Measurements from ENCODE around the gene XRCC3.

DNA sequence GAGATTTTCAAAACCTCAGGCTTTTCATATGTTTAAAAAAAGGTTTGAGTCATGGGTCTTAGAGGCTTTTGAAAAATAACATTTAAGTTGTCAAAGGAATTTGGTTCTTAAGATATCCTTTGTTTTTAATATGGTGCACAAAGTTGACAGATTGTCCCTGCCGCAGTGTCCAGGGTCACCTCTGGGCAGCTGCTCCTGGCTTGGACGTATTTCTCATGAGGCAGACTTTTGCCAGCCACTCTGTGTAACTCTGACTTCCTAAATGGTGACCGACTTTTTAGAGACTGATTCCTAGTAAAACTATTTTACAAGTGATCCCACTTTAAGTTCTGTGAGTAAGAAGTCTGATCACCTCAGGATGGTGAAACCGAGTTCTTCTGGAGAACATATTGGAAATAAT is 27.5 kb downstream of the XRCC3 start:
- TF ChIP-seq TAF1 (conservative IDR thresholded peaks at IDR 0.05), result no peak
- TF ChIP-seq, protein P1, sequence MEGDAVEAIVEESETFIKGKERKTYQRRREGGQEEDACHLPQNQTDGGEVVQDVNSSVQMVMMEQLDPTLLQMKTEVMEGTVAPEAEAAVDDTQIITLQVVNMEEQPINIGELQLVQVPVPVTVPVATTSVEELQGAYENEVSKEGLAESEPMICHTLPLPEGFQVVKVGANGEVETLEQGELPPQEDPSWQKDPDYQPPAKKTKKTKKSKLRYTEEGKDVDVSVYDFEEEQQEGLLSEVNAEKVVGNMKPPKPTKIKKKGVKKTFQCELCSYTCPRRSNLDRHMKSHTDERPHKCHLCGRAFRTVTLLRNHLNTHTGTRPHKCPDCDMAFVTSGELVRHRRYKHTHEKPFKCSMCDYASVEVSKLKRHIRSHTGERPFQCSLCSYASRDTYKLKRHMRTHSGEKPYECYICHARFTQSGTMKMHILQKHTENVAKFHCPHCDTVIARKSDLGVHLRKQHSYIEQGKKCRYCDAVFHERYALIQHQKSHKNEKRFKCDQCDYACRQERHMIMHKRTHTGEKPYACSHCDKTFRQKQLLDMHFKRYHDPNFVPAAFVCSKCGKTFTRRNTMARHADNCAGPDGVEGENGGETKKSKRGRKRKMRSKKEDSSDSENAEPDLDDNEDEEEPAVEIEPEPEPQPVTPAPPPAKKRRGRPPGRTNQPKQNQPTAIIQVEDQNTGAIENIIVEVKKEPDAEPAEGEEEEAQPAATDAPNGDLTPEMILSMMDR (IDR thresholded peaks at IDR 0.05; ENCODE audit: low read depth, low read length, missing input control), result no peak

All from liver (tissue), 3 donors.